K562 (cell line): ENCODE data around the gene YTHDC1. TPM values are rescaled to one million over a fixed set of nuclear protein-coding genes. Genes with fewer than 3 reads are reported as not detected.

ENCODE experiments used
- ATAC-seq: fragments of 200-7000 bp; cut with Tn5 transposase; 3 replicates; pipeline ENCODE4 v1.9.1; 2020; ENCODE audit warnings: moderate library complexity
- BruUV-seq: library from RNA; stranded (reverse); fragments of 400-500 nt; replicated peaks from 2 replicates; lab custom pipeline; 2021; lab: Mats Ljungman, UMichigan
- CTCF ChIA-PET: fragments of 300-600 bp; formaldehyde crosslinking; extraction: SDS; loops from one replicate; lab custom pipeline; 2021; ENCODE audit warnings: low intra/inter-chr PET ratio; lab: Yijun Ruan, JAX
- POLR2A ChIA-PET: fragments of 300-600, 350-650 bp; sonication (Branson Sonifier 250); formaldehyde crosslinking; extraction: SDS; loops from one replicate; lab custom pipeline; 2021; ENCODE audit warnings: antibody characterized with exemption, inconsistent platforms; lab: Yijun Ruan, JAX
- DNase-seq, 4 experiments: peaks; one replicate each; pipeline versions ENCODE4 v3.0.0 to v3.0.0-alpha.2; 2011 to 2018; ENCODE audit warnings: low spot score in 3 of 4, mixed read lengths in 3 of 4; ENCODE audit errors: extremely low read depth in 1 of 4
- FAIRE-seq: peaks from 2 replicates; lab custom pipeline; 2011; peaks lifted over from hg19 to GRCh38; lab: Jason Lieb, UNC
- H2AFZ ChIP-seq: 2 replicates; pipeline ENCODE4 v1.6.0; 2011; ENCODE audit warnings: low read depth, low read length, control low read depth, inconsistent platforms
- H3K27ac ChIP-seq: fragments of 200-600 bp; 3 replicates; pipeline ENCODE4 v1.8.0; 2011; ENCODE audit warnings: low read depth, mild to moderate bottlenecking, control low read depth, inconsistent platforms, low read length, moderate library complexity, mixed read lengths; ENCODE audit errors: extremely low read depth
- H3K27me3 ChIP-seq, 2 experiments: fragments of 300-600 bp in 1 of 2; 2 replicates in 1 of 2; 3 replicates in 1 of 2; pipeline versions ENCODE4 v1.6.0 to v1.8.0; 2011; ENCODE audit warnings: inconsistent platforms in 2 of 2, low read length in 2 of 2, mild to moderate bottlenecking in 1 of 2, mixed read lengths in 1 of 2, moderate library complexity in 1 of 2; ENCODE audit not compliant: control insufficient read depth in 2 of 2, insufficient read depth in 2 of 2
- H3K36me3 ChIP-seq: fragments of 300-600 bp; 3 replicates; pipeline ENCODE4 v1.8.0; 2011; ENCODE audit warnings: mild to moderate bottlenecking, low read length, inconsistent platforms; ENCODE audit not compliant: control insufficient read depth, insufficient read depth
- H3K4me1 ChIP-seq, 2 experiments: fragments of 200-600 bp in 1 of 2; replicated peaks in 1 of 2; 2 replicates in 1 of 2; 3 replicates in 1 of 2; pipeline versions ENCODE4 v1.5.1 to v1.8.0; 2011; ENCODE audit warnings: inconsistent platforms in 2 of 2, low read length in 2 of 2, mild to moderate bottlenecking in 1 of 2, mixed read lengths in 1 of 2, moderate library complexity in 1 of 2; ENCODE audit not compliant: control insufficient read depth in 2 of 2, insufficient read depth in 2 of 2
- H3K4me2 ChIP-seq: 2 replicates; pipeline ENCODE4 v1.6.1; 2011; ENCODE audit warnings: low read length, control low read depth, inconsistent platforms, mixed read lengths; ENCODE audit not compliant: insufficient read depth
- H3K4me3 ChIP-seq: fragments of 200-600 bp; sonication (generic), shearing (Covaris generic); 2 replicates; pipeline ENCODE4 v1.5.1; 2016; ENCODE audit warnings: control low read depth, inconsistent platforms
- H3K79me2 ChIP-seq: fragments of 200-600 bp; 3 replicates; pipeline ENCODE4 v1.8.0; 2011; ENCODE audit warnings: low read length, inconsistent platforms; ENCODE audit not compliant: control insufficient read depth, insufficient read depth
- H3K9ac ChIP-seq, 2 experiments: 2 replicates each; pipeline versions ENCODE4 v1.6.0 to v1.6.1; 2011; ENCODE audit warnings: low read depth in 2 of 2, low read length in 2 of 2, control low read depth in 1 of 2, inconsistent platforms in 1 of 2, mild to moderate bottlenecking in 1 of 2, mixed read lengths in 1 of 2; ENCODE audit not compliant: insufficient read depth in 1 of 2
- H3K9me1 ChIP-seq: one replicate; pipeline ENCODE4 v1.6.0; 2011; ENCODE audit warnings: inconsistent platforms, mild to moderate bottlenecking, low read length, moderate library complexity; ENCODE audit not compliant: control insufficient read depth, insufficient read depth
- H3K9me3 ChIP-seq: replicated peaks from 2 replicates; pipeline ENCODE4 v1.5.1; 2011; ENCODE audit warnings: low read depth, low read length, inconsistent platforms; ENCODE audit not compliant: control insufficient read depth, insufficient read depth
- H4K20me1 ChIP-seq: replicated peaks from 2 replicates; pipeline ENCODE4 v1.6.1; 2011; ENCODE audit warnings: low read length, inconsistent platforms, mixed read lengths; ENCODE audit not compliant: control insufficient read depth, insufficient read depth
- BRD4 ChIP-seq: fragments of 200-600 bp; sonication (generic); IDR thresholded peaks from 2 replicates; pipeline ENCODE4 v1.6.1; 2017; ENCODE audit warnings: inconsistent platforms
- BRD9 ChIP-seq: fragments of 450-650 bp; IDR thresholded peaks from 2 replicates; pipeline ENCODE4 v1.6.1; 2018; ENCODE audit warnings: low read depth; ENCODE audit not compliant: partially characterized antibody
- ILF3 ChIP-seq: fragments of 450-650 bp; IDR thresholded peaks from 2 replicates; pipeline ENCODE4 v1.6.1; 2018; ENCODE audit warnings: antibody characterized with exemption, mild to moderate bottlenecking, moderate library complexity, borderline replicate concordance
- PCBP2 ChIP-seq: fragments of 200-400 bp; formaldehyde crosslinking; IDR thresholded peaks from 2 replicates; pipeline ENCODE4 v1.6.1; 2018; ENCODE audit warnings: low read length, low read depth, mild to moderate bottlenecking, moderate library complexity; ENCODE audit not compliant: poor library complexity, severe bottlenecking
- PRDM10 ChIP-seq: fragments of 450-650 bp; IDR thresholded peaks from 2 replicates; pipeline ENCODE4 v1.6.1; 2018; ENCODE audit not compliant: partially characterized antibody
- RAD51 ChIP-seq: fragments of 450-650 bp; IDR thresholded peaks from 2 replicates; pipeline ENCODE4 v1.7.1; 2016; ENCODE audit warnings: low read depth, mild to moderate bottlenecking, borderline replicate concordance
- RCOR1 ChIP-seq, 2 experiments: IDR thresholded peaks; 2 replicates each; pipeline ENCODE4 v1.6.1; 2012; ENCODE audit warnings: low read depth in 2 of 2, low read length in 2 of 2, borderline replicate concordance in 1 of 2, improper control_type of control experiment in 1 of 2
- ZC3H8 ChIP-seq: fragments of 450-650 bp; IDR thresholded peaks from 2 replicates; pipeline ENCODE4 v1.6.1; 2017
- ZFP30 ChIP-seq: fragments of 250-450 bp; sonication (Bioruptor Pico); IDR thresholded peaks from 2 replicates; pipeline ENCODE4 v1.8.0; 2022; ENCODE audit warnings: moderate library complexity, mild to moderate bottlenecking, inconsistent platforms, borderline replicate concordance
- WGBS: fragments of 100-300 bp; shearing (Covaris generic); methylation state at CpG from one replicate; pipeline ENCODE4 v1.1.6; 2016; ENCODE audit warnings: low coverage, mixed read lengths; ENCODE audit not compliant: insufficient coverage; ENCODE audit errors: missing lambda C conversion rate; 5-methylcytosine and 5-hydroxymethylcytosine counted together
- in situ Hi-C: fragments of 300-500 bp; cut with MboI; formaldehyde crosslinking; loops from 4 replicates; pipeline ENCODE4 v1.15.0; 2018; ENCODE audit warnings: inconsistent platforms, mixed read lengths
- intact Hi-C: fragments of 100-400 bp; cut with micrococcal nuclease; formaldehyde crosslinking; loops from 2 replicates; pipeline ENCODE4 v1.14.2; 2022
- polyA plus RNA-seq, 8 experiments: library from polyadenylated mRNA; depleted of rRNA in 4 of 8; stranded (reverse) in 5 of 8; unstranded in 3 of 8; fragments of >200 nt; fragmentation: Nextera tagmentation in 2 of 8; fragmentation: Illumina TruSeq in 1 of 8; extraction: Ambion mirVana in 2 of 8; extraction: Trizol in 1 of 8; gene quantifications; 2 replicates each; pipeline versions ENCODE4 v1.2.1 to v1.2.3, GENCODE V29; 2011 to 2014; ENCODE audit warnings: inconsistent platforms in 1 of 8, missing spikeins in 1 of 8
- total RNA-seq, 7 experiments: library from RNA; depleted of rRNA in 6 of 7; stranded (reverse); fragments of >200 nt in 6 of 7; fragmentation: Illumina TruSeq in 2 of 7; extraction: Trizol in 2 of 7; gene quantifications; 2 replicates each; pipeline versions ENCODE4 v1.2.1 to v1.2.3, GENCODE V29; 2011 to 2021; ENCODE audit warnings: low replicate concordance in 1 of 7
- TF ChIP-seq, protein P1 (sequence below), 2 experiments: fragments of 450-650 bp; formaldehyde crosslinking in 1 of 2; IDR thresholded peaks; 2 replicates each; pipeline versions ENCODE4 v1.4.0 to v1.6.1; 2014 to 2020; ENCODE audit warnings: mild to moderate bottlenecking in 2 of 2, borderline replicate concordance in 1 of 2, low read depth in 1 of 2

Gene YTHDC1
- total and polyA plus RNA-seq, 9 of the 15 experiments (the other 6 are each of a cell fraction or from before 2014, with no cell fraction given) = 9.8 to 65.4 (median 51.7) TPM

GRCh38 chr4:68272860-68273259, 77.0 kb downstream of the YTHDC1 start:
- Histone ChIP-seq H3K9me3 (peaks cover 5% of the 10 kb centered on the region; the same call in 1 of the 2 replicates), H3K27ac (no peak overlapping the region), H3K4me1 (peaks cover 0 to 4% of the 10 kb centered on the region in 2 experiments; a peak in 2 of 5 replicates), H3K27me3 (no peaks in the 10 kb centered on the region), H3K4me3 (no peak overlapping the region), H3K79me2 (no peaks in the 10 kb centered on the region), H3K4me2 (no peak overlapping the region), H3K9me1 (no peaks in the 10 kb centered on the region), H4K20me1 (no peaks in the 10 kb centered on the region), H3K9ac (no peak overlapping the region), H3K36me3 (no peaks in the 10 kb centered on the region), H2AFZ (no peak overlapping the region)
- 10% methylated on average over 2 of the region's 2 CpGs for WGBS
- POLR2A ChIA-PET = no interaction called here
- intact Hi-C loops (loop anchor here (5.0 kb wide), 1 partner anchor 224 kb away; no protein-coding TSS in a partner anchor), in situ Hi-C loops (no loop called here)
- DNase-seq = no peak
- no peak for ATAC-seq
- no TSS peak for BruUV-seq
- TF ChIP-seq RAD51 (no peak), PRDM10 (no peak), RCOR1 (IDR thresholded peaks at IDR 0.05; ENCODE audit: borderline replicate concordance in 1 of 2, low read depth in 2 of 2, low read length in 2 of 2) (no peak), ZFP30 (CRISPR knock-in tag) (no peak), ILF3 (no peak), PCBP2 (no peak), ZC3H8 (no peak), BRD4 (no peak), BRD9 (no peak)
- TF ChIP-seq, protein P1, sequence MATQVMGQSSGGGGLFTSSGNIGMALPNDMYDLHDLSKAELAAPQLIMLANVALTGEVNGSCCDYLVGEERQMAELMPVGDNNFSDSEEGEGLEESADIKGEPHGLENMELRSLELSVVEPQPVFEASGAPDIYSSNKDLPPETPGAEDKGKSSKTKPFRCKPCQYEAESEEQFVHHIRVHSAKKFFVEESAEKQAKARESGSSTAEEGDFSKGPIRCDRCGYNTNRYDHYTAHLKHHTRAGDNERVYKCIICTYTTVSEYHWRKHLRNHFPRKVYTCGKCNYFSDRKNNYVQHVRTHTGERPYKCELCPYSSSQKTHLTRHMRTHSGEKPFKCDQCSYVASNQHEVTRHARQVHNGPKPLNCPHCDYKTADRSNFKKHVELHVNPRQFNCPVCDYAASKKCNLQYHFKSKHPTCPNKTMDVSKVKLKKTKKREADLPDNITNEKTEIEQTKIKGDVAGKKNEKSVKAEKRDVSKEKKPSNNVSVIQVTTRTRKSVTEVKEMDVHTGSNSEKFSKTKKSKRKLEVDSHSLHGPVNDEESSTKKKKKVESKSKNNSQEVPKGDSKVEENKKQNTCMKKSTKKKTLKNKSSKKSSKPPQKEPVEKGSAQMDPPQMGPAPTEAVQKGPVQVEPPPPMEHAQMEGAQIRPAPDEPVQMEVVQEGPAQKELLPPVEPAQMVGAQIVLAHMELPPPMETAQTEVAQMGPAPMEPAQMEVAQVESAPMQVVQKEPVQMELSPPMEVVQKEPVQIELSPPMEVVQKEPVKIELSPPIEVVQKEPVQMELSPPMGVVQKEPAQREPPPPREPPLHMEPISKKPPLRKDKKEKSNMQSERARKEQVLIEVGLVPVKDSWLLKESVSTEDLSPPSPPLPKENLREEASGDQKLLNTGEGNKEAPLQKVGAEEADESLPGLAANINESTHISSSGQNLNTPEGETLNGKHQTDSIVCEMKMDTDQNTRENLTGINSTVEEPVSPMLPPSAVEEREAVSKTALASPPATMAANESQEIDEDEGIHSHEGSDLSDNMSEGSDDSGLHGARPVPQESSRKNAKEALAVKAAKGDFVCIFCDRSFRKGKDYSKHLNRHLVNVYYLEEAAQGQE (IDR thresholded peaks at IDR 0.05; ENCODE audit: borderline replicate concordance) = no peak
- TF ChIP-seq, protein P1 (CRISPR knock-in tag; IDR thresholded peaks at IDR 0.05; ENCODE audit: low read depth) = no peak
- CTCF ChIA-PET = interaction anchor here (1.6 kb wide), 1 partner anchor 102 kb away, joined by 5 read pairs; no protein-coding TSS in a partner anchor
- FAIRE-seq = no peak
